ENCODE data around the gene MET.

GRCh38 chr7:116708861-116709260, 36.9 kb downstream of the MET start:
- TF ChIP-seq, protein P1, sequence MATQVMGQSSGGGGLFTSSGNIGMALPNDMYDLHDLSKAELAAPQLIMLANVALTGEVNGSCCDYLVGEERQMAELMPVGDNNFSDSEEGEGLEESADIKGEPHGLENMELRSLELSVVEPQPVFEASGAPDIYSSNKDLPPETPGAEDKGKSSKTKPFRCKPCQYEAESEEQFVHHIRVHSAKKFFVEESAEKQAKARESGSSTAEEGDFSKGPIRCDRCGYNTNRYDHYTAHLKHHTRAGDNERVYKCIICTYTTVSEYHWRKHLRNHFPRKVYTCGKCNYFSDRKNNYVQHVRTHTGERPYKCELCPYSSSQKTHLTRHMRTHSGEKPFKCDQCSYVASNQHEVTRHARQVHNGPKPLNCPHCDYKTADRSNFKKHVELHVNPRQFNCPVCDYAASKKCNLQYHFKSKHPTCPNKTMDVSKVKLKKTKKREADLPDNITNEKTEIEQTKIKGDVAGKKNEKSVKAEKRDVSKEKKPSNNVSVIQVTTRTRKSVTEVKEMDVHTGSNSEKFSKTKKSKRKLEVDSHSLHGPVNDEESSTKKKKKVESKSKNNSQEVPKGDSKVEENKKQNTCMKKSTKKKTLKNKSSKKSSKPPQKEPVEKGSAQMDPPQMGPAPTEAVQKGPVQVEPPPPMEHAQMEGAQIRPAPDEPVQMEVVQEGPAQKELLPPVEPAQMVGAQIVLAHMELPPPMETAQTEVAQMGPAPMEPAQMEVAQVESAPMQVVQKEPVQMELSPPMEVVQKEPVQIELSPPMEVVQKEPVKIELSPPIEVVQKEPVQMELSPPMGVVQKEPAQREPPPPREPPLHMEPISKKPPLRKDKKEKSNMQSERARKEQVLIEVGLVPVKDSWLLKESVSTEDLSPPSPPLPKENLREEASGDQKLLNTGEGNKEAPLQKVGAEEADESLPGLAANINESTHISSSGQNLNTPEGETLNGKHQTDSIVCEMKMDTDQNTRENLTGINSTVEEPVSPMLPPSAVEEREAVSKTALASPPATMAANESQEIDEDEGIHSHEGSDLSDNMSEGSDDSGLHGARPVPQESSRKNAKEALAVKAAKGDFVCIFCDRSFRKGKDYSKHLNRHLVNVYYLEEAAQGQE (IDR thresholded peaks at IDR 0.05; ENCODE audit: low read depth): no peak
- TF ChIP-seq CEBPB (IDR thresholded peaks at IDR 0.05) (no peak), EP300 (IDR thresholded peaks at IDR 0.05; ENCODE audit: borderline replicate concordance) (no peak), RAD21 (IDR thresholded peaks at IDR 0.05; ENCODE audit: low read depth) (no peak), TCF12 (IDR thresholded peaks at IDR 0.05; ENCODE audit: low read depth) (no peak)
